Measurements from ENCODE around the gene USP17L10. TPM values are rescaled to one million over a fixed set of nuclear protein-coding genes. Genes with fewer than 3 reads are reported as not detected.
"Not testable (repeated sequence)": the region's sequence is repeated elsewhere in the genome, so short reads cannot be mapped to it uniquely, and the experiment has no call there.

Gene USP17L10
- total RNA-seq: not detected in 2 replicates
- not detected in 2 replicates for polyA plus RNA-seq

DNA sequence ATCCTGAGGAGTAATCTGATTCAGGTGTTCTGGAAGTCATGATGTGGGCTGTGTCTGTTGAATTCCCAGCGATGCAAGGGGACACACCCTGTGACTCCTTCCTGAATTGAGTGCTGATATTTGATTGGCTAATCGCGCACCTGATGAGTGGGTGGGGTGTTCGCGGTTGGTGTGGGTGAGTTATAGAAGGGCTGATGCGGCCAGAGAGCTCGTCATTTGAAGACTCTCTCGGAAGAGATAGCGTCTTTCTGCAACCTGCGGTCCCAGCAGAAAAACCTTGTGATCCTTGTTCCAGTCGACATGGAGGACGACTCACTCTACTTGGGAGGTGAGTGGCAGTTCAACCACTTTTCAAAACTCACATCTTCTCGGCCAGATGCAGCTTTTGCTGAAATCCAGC lies at the start of gene USP17L10:
Gene USP17L10, plus strand, starts transcription at position 301 of the 400 bp plus-strand sequence. Its CDS starts 0 bp downstream, at position 301.
- not testable (repeated sequence) for H3K27me3 ChIP-seq; H3K27ac ChIP-seq; H3K4me1 ChIP-seq (ENCODE audit: low read depth); H3K9me3 ChIP-seq (ENCODE audit: low read depth); DNase-seq (ENCODE audit: low read depth in 1 of 2, low spot score in 1 of 2); H3K36me3 ChIP-seq; H3K4me3 ChIP-seq

- H3K4me1 ChIP-seq (ENCODE audit: low read depth); H3K4me3 ChIP-seq; DNase-seq (ENCODE audit: low read depth in 1 of 2, low spot score in 1 of 2); H3K27ac ChIP-seq; H3K27me3 ChIP-seq; H3K36me3 ChIP-seq; H3K9me3 ChIP-seq (ENCODE audit: low read depth): not testable (repeated sequence)
These were observed 44.5 kb upstream of the USP17L10 start for GRCh38 chr4:9165990-9166389.

DNA sequence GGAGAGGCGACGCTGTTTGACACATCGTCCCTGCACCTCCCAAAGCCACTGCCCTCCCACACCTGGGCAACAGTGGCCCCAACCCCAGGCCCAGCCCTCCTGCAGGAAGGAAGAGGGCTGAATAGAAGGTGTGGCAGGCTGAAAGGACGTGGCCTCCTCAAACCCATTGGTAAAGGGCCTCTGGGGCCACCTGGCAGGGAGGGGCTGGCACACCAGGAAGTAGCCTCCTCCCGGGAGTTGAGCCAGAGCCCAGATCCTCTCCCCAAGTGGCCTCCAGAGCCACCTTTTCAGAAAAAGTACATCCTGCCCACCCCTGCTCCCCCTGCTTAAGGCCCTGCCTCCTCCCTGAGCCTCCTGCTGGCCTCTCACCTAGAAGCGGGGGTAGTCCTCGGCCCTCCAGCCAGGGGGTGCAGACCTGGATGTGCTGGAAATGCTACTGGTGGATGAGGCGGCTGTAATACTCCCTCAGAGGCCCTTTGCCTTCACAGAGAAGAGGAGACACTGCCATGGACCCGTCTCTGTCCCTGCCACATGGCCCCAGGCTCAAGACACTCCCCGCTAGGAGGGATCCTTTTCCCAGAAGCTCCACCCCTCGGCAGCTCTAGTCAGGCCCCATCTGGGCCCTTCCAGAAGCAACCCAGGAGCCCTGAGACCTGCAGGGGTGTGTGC lies 40.5 kb upstream of the USP17L10 start, which contains the start of gene FAM90A26:
Gene FAM90A26, plus strand, starts transcription at position 619 of the 669 bp plus-strand sequence. CDS start 2,764 bp downstream, outside the sequence.
- H3K27me3 ChIP-seq; H3K4me1 ChIP-seq (ENCODE audit: low read depth); H3K9me3 ChIP-seq (ENCODE audit: low read depth); H3K4me3 ChIP-seq; DNase-seq (ENCODE audit: low read depth in 1 of 2, low spot score in 1 of 2); H3K27ac ChIP-seq; H3K36me3 ChIP-seq: not testable (repeated sequence)

DNA sequence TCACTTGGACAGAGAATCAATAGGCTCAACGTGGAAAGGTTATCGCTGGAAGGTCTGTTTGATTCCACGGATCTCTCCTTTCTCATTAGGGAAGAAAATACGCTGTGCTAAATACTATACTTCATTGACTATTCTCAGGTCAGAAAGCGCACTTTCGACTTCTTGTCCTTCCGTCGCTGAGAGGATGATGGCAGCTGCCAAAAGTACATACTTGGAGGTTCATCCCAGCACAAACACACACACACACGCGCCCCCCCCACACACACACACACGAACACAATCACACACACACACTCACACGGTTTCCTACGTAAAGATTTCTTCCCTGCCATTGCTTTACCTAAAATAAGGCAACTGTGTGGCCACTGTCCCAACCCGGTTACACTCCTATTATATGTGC lies 4.2 kb downstream of the USP17L10 start:
- not testable (repeated sequence) for H3K27me3 ChIP-seq; DNase-seq (ENCODE audit: low read depth in 1 of 2, low spot score in 1 of 2); H3K27ac ChIP-seq; H3K4me3 ChIP-seq; H3K36me3 ChIP-seq; H3K9me3 ChIP-seq (ENCODE audit: low read depth); H3K4me1 ChIP-seq (ENCODE audit: low read depth)

GRCh38 chr4:9215105-9215504 lies 4.6 kb downstream of the USP17L10 start, which contains the start of gene USP17L11:
Gene USP17L11, plus strand, starts transcription at chr4:9215405. Its CDS starts 0 bp downstream, at chr4:9215405.
- H3K9me3 ChIP-seq (ENCODE audit: low read depth); H3K27ac ChIP-seq; H3K36me3 ChIP-seq; H3K4me3 ChIP-seq; DNase-seq (ENCODE audit: low read depth in 1 of 2, low spot score in 1 of 2); H3K27me3 ChIP-seq; H3K4me1 ChIP-seq (ENCODE audit: low read depth): not testable (repeated sequence)

GRCh38 chr4:9219852-9220251 lies 9.4 kb downstream of the USP17L10 start, which contains the start of gene USP17L12:
Gene USP17L12, plus strand, starts transcription at chr4:9220152. Its CDS starts 0 bp downstream, at chr4:9220152.
- H3K27me3 ChIP-seq; H3K36me3 ChIP-seq; DNase-seq (ENCODE audit: low read depth in 1 of 2, low spot score in 1 of 2); H3K9me3 ChIP-seq (ENCODE audit: low read depth); H3K4me1 ChIP-seq (ENCODE audit: low read depth); H3K27ac ChIP-seq; H3K4me3 ChIP-seq: not testable (repeated sequence)

- not testable (repeated sequence) for H3K4me1 ChIP-seq (ENCODE audit: low read depth); H3K27ac ChIP-seq; H3K27me3 ChIP-seq; DNase-seq (ENCODE audit: low read depth in 1 of 2, low spot score in 1 of 2); H3K36me3 ChIP-seq; H3K4me3 ChIP-seq; H3K9me3 ChIP-seq (ENCODE audit: low read depth)
These were observed 14.1 kb downstream of the USP17L10 start, which contains the start of gene USP17L13 for GRCh38 chr4:9224596-9224995. Gene USP17L13, plus strand, starts transcription at chr4:9224896. Its CDS starts 0 bp downstream, at chr4:9224896.

DNA sequence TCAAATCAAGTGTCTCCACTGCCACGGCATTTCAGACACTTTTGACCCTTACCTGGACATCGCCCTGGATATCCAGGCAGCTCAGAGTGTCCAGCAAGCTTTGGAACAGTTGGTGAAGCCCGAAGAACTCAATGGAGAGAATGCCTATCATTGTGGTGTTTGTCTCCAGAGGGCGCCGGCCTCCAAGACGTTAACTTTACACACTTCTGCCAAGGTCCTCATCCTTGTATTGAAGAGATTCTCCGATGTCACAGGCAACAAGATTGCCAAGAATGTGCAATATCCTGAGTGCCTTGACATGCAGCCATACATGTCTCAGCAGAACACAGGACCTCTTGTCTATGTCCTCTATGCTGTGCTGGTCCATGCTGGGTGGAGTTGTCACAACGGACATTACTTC lies 19.8 kb downstream of the USP17L10 start:
- not testable (repeated sequence) for H3K4me3 ChIP-seq; H3K4me1 ChIP-seq (ENCODE audit: low read depth); DNase-seq (ENCODE audit: low read depth in 1 of 2, low spot score in 1 of 2); H3K36me3 ChIP-seq; H3K9me3 ChIP-seq (ENCODE audit: low read depth); H3K27me3 ChIP-seq; H3K27ac ChIP-seq

- H3K4me3 ChIP-seq; H3K9me3 ChIP-seq (ENCODE audit: low read depth); H3K4me1 ChIP-seq (ENCODE audit: low read depth); H3K27ac ChIP-seq; DNase-seq (ENCODE audit: low read depth in 1 of 2, low spot score in 1 of 2); H3K27me3 ChIP-seq; H3K36me3 ChIP-seq: not testable (repeated sequence)
These were observed 23.6 kb downstream of the USP17L10 start, which contains the start of gene USP17L15 for GRCh38 chr4:9234085-9234484. Gene USP17L15, plus strand, starts transcription at chr4:9234385. Its CDS starts 0 bp downstream, at chr4:9234385.

DNA sequence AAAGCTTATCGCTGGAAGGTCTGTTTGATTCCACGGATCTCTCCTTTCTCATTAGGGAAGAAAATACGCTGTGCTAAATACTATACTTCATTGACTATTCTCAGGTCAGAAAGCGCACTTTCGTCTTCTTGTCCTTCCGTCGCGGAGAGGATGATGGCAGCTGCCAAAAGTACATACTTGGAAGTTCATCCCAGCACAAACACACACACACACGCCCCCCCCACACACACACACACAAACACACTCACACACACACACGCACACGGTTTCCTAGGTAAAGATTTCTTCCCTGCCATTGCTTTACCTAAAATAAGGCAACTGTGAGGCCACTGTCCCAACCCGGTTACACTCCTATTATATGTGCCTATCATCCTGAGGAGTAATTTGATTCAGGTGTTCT lies 28.0 kb downstream of the USP17L10 start:
- peak; percentile 0 for DNase-seq (ENCODE audit: low read depth in 1 of 2, low spot score in 1 of 2)
- H3K4me3 ChIP-seq; H3K4me1 ChIP-seq (ENCODE audit: low read depth); H3K27me3 ChIP-seq; H3K36me3 ChIP-seq; H3K9me3 ChIP-seq (ENCODE audit: low read depth); H3K27ac ChIP-seq: not testable (repeated sequence)

DNA sequence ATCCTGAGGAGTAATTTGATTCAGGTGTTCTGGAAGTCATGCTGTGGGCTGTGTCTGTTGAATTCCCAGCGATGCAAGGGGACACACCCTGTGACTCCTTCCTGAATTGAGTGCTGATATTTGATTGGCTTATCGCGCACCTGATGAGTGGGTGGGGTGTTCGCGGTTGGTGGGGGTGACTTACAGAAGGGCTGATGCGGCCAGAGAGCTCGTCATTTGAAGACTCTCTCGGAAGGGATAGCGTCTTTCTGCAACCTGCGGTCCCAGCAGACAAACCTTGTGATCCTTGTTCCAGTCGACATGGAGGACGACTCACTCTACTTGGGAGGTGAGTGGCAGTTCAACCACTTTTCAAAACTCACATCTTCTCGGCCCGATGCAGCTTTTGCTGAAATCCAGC lies 33.1 kb downstream of the USP17L10 start, which contains the start of gene USP17L17:
Gene USP17L17, plus strand, starts transcription at position 301 of the 400 bp plus-strand sequence. Its CDS starts 0 bp downstream, at position 301.
- not testable (repeated sequence) for H3K27ac ChIP-seq; H3K4me3 ChIP-seq; H3K36me3 ChIP-seq; H3K27me3 ChIP-seq; DNase-seq (ENCODE audit: low read depth in 1 of 2, low spot score in 1 of 2); H3K4me1 ChIP-seq (ENCODE audit: low read depth); H3K9me3 ChIP-seq (ENCODE audit: low read depth)

DNA sequence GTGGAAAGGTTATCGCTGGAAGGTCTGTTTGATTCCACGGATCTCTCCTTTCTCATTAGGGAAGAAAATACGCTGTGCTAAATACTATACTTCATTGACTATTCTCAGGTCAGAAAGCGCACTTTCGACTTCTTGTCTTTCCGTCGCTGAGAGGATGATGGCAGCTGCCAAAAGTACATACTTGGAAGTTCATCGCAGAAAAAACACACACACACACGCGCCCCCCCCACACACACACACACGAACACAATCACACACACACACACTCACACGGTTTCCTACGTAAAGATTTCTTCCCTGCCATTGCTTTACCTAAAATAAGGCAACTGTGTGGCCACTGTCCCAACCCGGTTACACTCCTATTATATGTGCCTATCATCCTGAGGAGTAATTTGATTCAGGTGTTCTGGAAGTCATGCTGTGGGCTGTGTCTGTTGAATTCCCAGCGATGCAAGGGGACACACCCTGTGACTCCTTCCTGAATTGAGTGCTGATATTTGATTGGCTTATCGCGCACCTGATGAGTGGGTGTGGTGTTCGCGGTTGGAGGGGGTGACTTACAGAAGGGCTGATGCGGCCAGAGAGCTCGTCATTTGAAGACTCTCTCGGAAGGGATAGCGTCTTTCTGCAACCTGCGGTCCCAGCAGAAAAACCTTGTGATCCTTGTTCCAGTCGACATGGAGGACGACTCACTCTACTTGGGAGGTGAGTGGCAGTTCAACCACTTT lies 37.7 kb downstream of the USP17L10 start, which contains the start of gene USP17L18:
Gene USP17L18, plus strand, starts transcription at position 678 of the 728 bp plus-strand sequence. Its CDS starts 0 bp downstream, at position 678.
- not testable (repeated sequence) for H3K4me1 ChIP-seq (ENCODE audit: low read depth); H3K27me3 ChIP-seq; H3K9me3 ChIP-seq (ENCODE audit: low read depth); H3K27ac ChIP-seq; H3K4me3 ChIP-seq; H3K36me3 ChIP-seq
- peak in 1 of 2 donors; percentile 0 for DNase-seq (ENCODE audit: low read depth in 1 of 2, low spot score in 1 of 2)

DNA sequence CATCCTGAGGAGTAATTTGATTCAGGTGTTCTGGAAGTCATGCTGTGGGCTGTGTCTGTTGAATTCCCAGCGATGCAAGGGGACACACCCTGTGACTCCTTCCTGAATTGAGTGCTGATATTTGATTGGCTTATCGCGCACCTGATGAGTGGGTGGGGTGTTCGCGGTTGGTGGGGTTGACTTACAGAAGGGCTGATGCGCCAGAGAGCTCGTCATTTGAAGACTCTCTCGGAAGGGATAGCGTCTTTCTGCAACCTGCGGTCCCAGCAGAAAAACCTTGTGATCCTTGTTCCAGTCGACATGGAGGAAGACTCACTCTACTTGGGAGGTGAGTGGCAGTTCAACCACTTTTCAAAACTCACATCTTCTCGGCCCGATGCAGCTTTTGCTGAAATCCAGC lies 42.6 kb downstream of the USP17L10 start, which contains the start of gene USP17L19:
Gene USP17L19, plus strand, starts transcription at position 301 of the 400 bp plus-strand sequence. Its CDS starts 0 bp downstream, at position 301.
- not testable (repeated sequence) for H3K36me3 ChIP-seq; H3K4me1 ChIP-seq (ENCODE audit: low read depth); DNase-seq (ENCODE audit: low read depth in 1 of 2, low spot score in 1 of 2); H3K27ac ChIP-seq; H3K9me3 ChIP-seq (ENCODE audit: low read depth); H3K4me3 ChIP-seq; H3K27me3 ChIP-seq

GRCh38 chr4:9257824-9258223 lies 47.4 kb downstream of the USP17L10 start, which contains the start of gene USP17L20:
Gene USP17L20, plus strand, starts transcription at chr4:9258124. Its CDS starts 0 bp downstream, at chr4:9258124.
- not testable (repeated sequence) for H3K36me3 ChIP-seq; H3K9me3 ChIP-seq (ENCODE audit: low read depth); H3K4me3 ChIP-seq; H3K27ac ChIP-seq; H3K4me1 ChIP-seq (ENCODE audit: low read depth); H3K27me3 ChIP-seq; DNase-seq (ENCODE audit: low read depth in 1 of 2, low spot score in 1 of 2)
